K562 (cell line): Measurements from ENCODE around the gene ANKRD33. TPM values are rescaled to one million over a fixed set of nuclear protein-coding genes. Genes with fewer than 3 reads are reported as not detected.
A peak's percentile ranks its signal among the peaks of the same experiment; 100 is the strongest.

Experiments used
- EP300 ChIP-seq: IDR thresholded peaks from 2 replicates; pipeline ENCODE4 v1.6.1; 2012; ENCODE audit warnings: low read length, improper control_type of control experiment
- JUN ChIP-seq, 2 experiments: sonication (generic) in 1 of 2; formaldehyde crosslinking in 1 of 2; IDR thresholded peaks; 2 replicates each; pipeline versions ENCODE4 v1.6.1 to v1.8.0; 2012 to 2022; ENCODE audit warnings: borderline replicate concordance in 2 of 2, mild to moderate bottlenecking in 2 of 2, improper control_type of control experiment in 1 of 2, low read depth in 1 of 2, low read length in 1 of 2, missing genetic modification reagents in 1 of 2
- MCM3 ChIP-seq: fragments of 450-650 bp; IDR thresholded peaks from 2 replicates; pipeline ENCODE4 v1.6.1; 2016
- MTF1 ChIP-seq: fragments of 250-450 bp; sonication (Bioruptor Pico); IDR thresholded peaks from 2 replicates; pipeline ENCODE4 v1.9.0; 2021; ENCODE audit warnings: moderate library complexity, mild to moderate bottlenecking, inconsistent platforms, borderline replicate concordance
- MYBL2 ChIP-seq, 2 experiments: fragments of 450-650 bp in 1 of 2; sonication (generic) in 1 of 2; formaldehyde crosslinking in 1 of 2; IDR thresholded peaks; 2 replicates each; pipeline versions ENCODE4 v1.6.1 to v1.8.1; 2017 to 2022; ENCODE audit warnings: borderline replicate concordance in 1 of 2, inconsistent platforms in 1 of 2, low read depth in 1 of 2, mild to moderate bottlenecking in 1 of 2, missing genetic modification reagents in 1 of 2, moderate library complexity in 1 of 2
- ZSCAN32 ChIP-seq: fragments of 450-650 bp; formaldehyde crosslinking; IDR thresholded peaks from 2 replicates; pipeline ENCODE4 v1.4.0; 2020; ENCODE audit warnings: mild to moderate bottlenecking, moderate library complexity
- polyA plus RNA-seq, 8 experiments: library from polyadenylated mRNA; depleted of rRNA in 4 of 8; stranded (reverse) in 5 of 8; unstranded in 3 of 8; fragments of >200 nt; fragmentation: Nextera tagmentation in 2 of 8; fragmentation: Illumina TruSeq in 1 of 8; extraction: Ambion mirVana in 2 of 8; extraction: Trizol in 1 of 8; gene quantifications; 2 replicates each; pipeline versions ENCODE4 v1.2.1 to v1.2.3, GENCODE V29; 2011 to 2014; ENCODE audit warnings: inconsistent platforms in 1 of 8, missing spikeins in 1 of 8
- total RNA-seq, 7 experiments: library from RNA; depleted of rRNA in 6 of 7; stranded (reverse); fragments of >200 nt in 6 of 7; fragmentation: Illumina TruSeq in 2 of 7; extraction: Trizol in 2 of 7; gene quantifications; 2 replicates each; pipeline versions ENCODE4 v1.2.1 to v1.2.3, GENCODE V29; 2011 to 2021; ENCODE audit warnings: low replicate concordance in 1 of 7
- TF ChIP-seq, protein P1 (sequence below): fragments of 450-650 bp; IDR thresholded peaks from 2 replicates; pipeline ENCODE4 v1.6.1; 2016; ENCODE audit warnings: low read depth
- TF ChIP-seq, protein P2 (sequence below): fragments of 200-800 bp; sonication (Bioruptor generic); IDR thresholded peaks from 2 replicates; pipeline ENCODE4 v1.6.1; 2016; ENCODE audit warnings: missing genetic modification characterization, missing compliant biosample characterization
- TF ChIP-seq, protein P3 (sequence below): IDR thresholded peaks from 2 replicates; pipeline ENCODE4 v1.6.1; 2014; ENCODE audit warnings: antibody characterized with exemption

ANKRD33 gene
- total and polyA plus RNA-seq, 9 of the 15 experiments (the other 6 are each of a cell fraction or from before 2014, with no cell fraction given), result 0.04 to 0.11 (median 0.07) TPM; not detected in 4

DNA sequence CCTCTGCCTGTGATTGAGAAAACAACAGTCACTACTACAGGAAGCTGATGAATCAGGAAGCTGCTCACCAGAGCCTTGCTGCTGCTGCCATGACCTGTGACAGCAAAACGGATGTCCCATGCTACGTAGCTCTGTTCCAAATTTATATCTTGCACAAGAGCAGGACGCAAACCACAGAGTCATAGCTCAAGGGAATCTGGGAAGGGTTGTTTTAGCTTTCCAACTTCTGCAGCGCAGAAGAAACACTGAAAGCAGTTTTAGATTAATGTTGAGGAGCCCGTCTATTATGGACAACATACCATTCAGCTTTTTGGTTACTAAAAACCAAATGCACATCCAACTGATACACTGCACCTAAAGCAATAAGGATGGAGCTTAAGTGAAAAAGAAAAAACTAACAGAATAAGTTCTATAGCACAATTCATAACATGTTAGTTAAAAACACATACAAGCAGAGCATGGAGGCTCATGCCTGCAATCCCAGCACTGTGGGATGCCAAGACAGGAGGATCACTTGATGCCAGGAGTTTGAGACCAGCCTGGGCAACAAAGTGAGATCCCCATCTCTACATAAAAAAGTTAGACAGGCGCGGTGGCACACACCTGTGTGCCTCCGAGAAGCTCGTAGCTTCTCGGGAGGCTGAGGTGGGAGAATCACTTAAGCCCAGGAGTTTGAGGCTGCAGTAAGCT, 1.7 kb upstream of the ANKRD33 start (continued):
- TF ChIP-seq, protein P1, sequence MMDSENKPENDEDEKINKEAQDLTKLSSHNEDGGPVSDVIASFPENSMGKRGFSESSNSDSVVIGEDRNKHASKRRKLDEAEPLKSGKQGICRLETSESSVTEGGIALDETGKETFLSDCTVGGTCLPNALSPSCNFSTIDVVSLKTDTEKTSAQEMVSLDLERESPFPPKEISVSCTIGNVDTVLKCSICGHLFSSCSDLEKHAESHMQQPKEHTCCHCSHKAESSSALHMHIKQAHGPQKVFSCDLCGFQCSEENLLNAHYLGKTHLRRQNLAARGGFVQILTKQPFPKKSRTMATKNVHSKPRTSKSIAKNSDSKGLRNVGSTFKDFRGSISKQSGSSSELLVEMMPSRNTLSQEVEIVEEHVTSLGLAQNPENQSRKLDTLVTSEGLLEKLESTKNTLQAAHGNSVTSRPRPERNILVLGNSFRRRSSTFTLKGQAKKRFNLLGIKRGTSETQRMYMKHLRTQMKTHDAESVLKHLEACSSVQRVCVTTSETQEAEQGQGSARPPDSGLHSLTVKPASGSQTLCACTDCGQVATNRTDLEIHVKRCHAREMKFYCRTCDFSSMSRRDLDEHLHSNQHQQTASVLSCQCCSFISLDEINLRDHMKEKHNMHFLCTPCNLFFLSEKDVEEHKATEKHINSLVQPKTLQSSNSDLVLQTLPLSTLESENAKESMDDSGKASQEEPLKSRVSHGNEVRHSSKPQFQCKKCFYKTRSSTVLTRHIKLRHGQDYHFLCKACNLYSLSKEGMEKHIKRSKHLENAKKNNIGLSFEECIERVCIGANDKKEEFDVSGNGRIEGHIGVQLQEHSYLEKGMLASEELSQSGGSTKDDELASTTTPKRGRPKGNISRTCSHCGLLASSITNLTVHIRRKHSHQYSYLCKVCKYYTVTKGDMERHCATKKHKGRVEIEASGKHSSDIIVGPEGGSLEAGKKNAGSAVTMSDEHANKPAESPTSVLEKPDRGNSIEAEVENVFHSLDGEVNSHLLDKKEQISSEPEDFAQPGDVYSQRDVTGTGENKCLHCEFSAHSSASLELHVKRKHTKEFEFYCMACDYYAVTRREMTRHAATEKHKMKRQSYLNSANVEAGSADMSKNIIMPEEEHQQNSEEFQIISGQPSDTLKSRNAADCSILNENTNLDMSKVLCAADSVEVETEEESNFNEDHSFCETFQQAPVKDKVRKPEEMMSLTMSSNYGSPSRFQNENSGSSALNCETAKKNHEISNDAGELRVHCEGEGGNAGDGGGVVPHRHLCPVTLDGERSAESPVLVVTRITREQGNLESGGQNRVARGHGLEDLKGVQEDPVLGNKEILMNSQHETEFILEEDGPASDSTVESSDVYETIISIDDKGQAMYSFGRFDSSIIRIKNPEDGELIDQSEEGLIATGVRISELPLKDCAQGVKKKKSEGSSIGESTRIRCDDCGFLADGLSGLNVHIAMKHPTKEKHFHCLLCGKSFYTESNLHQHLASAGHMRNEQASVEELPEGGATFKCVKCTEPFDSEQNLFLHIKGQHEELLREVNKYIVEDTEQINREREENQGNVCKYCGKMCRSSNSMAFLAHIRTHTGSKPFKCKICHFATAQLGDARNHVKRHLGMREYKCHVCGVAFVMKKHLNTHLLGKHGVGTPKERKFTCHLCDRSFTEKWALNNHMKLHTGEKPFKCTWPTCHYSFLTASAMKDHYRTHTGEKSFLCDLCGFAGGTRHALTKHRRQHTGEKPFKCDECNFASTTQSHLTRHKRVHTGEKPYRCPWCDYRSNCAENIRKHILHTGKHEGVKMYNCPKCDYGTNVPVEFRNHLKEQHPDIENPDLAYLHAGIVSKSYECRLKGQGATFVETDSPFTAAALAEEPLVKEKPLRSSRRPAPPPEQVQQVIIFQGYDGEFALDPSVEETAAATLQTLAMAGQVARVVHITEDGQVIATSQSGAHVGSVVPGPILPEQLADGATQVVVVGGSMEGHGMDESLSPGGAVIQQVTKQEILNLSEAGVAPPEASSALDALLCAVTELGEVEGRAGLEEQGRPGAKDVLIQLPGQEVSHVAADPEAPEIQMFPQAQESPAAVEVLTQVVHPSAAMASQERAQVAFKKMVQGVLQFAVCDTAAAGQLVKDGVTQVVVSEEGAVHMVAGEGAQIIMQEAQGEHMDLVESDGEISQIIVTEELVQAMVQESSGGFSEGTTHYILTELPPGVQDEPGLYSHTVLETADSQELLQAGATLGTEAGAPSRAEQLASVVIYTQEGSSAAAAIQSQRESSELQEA, result no peak; the same call in 1 of the 2 replicates
- TF ChIP-seq ZSCAN32 (CRISPR knock-in tag) (no peak), JUN (IDR thresholded peaks at IDR 0.05; ENCODE audit: borderline replicate concordance, low read depth, low read length) (peak; percentile 63; the same call in 1 of the 2 replicates), JUN (CRISPR knock-in tag; IDR thresholded peaks at IDR 0.05; ENCODE audit: borderline replicate concordance) (no peak), MCM3 (no peak), MTF1 (no peak), MYBL2 (IDR thresholded peaks at IDR 0.05; ENCODE audit: low read depth) (no peak), MYBL2 (CRISPR knock-in tag; IDR thresholded peaks at IDR 0.05; ENCODE audit: borderline replicate concordance) (no peak), EP300 (peak; percentile 39; the same call in 1 of the 2 replicates)
- TF ChIP-seq, protein P2, sequence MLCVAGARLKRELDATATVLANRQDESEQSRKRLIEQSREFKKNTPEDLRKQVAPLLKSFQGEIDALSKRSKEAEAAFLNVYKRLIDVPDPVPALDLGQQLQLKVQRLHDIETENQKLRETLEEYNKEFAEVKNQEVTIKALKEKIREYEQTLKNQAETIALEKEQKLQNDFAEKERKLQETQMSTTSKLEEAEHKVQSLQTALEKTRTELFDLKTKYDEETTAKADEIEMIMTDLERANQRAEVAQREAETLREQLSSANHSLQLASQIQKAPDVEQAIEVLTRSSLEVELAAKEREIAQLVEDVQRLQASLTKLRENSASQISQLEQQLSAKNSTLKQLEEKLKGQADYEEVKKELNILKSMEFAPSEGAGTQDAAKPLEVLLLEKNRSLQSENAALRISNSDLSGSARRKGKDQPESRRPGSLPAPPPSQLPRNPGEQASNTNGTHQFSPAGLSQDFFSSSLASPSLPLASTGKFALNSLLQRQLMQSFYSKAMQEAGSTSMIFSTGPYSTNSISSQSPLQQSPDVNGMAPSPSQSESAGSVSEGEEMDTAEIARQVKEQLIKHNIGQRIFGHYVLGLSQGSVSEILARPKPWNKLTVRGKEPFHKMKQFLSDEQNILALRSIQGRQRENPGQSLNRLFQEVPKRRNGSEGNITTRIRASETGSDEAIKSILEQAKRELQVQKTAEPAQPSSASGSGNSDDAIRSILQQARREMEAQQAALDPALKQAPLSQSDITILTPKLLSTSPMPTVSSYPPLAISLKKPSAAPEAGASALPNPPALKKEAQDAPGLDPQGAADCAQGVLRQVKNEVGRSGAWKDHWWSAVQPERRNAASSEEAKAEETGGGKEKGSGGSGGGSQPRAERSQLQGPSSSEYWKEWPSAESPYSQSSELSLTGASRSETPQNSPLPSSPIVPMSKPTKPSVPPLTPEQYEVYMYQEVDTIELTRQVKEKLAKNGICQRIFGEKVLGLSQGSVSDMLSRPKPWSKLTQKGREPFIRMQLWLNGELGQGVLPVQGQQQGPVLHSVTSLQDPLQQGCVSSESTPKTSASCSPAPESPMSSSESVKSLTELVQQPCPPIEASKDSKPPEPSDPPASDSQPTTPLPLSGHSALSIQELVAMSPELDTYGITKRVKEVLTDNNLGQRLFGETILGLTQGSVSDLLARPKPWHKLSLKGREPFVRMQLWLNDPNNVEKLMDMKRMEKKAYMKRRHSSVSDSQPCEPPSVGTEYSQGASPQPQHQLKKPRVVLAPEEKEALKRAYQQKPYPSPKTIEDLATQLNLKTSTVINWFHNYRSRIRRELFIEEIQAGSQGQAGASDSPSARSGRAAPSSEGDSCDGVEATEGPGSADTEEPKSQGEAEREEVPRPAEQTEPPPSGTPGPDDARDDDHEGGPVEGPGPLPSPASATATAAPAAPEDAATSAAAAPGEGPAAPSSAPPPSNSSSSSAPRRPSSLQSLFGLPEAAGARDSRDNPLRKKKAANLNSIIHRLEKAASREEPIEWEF (CRISPR knock-in tag), result no peak
- TF ChIP-seq, protein P3, sequence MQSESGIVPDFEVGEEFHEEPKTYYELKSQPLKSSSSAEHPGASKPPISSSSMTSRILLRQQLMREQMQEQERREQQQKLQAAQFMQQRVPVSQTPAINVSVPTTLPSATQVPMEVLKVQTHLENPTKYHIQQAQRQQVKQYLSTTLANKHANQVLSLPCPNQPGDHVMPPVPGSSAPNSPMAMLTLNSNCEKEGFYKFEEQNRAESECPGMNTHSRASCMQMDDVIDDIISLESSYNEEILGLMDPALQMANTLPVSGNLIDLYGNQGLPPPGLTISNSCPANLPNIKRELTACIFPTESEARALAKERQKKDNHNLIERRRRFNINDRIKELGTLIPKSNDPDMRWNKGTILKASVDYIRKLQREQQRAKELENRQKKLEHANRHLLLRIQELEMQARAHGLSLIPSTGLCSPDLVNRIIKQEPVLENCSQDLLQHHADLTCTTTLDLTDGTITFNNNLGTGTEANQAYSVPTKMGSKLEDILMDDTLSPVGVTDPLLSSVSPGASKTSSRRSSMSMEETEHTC, result 0 out of 2 replicates have a peak, but pooled peaks have one; percentile 35
